ENCODE measurements around the gene THRB.

Gene THRB

GRCh38 chr3:24258727-24259600 lies 235.7 kb downstream of the THRB start:
- Histone ChIP-seq H3K27ac (peak overlapping the region in 2 of 21 experiments; percentile 7 to 31), H3K4me3 (no peak overlapping the region)

DNA sequence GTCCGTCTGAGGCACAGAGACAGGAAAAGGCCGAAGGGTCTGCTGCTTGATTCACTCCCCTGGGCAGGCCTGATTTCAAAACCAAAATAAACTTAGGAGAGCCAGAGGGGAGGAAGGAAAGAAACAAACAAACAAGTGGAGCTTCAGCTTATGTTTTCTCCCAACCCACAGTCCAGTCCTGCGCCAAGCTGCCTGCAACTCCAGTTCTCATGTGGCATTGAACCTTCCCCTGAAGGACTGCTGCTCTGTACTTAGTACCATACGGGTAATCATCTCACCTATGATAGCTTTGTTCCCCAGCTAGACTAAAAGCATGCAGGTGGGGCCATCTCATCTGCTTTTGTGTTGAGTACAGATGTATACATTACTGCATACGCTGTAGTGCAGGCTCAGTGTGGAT lies 236.4 kb downstream of the THRB start:
- Histone ChIP-seq H3K27ac (peak overlapping the region in 1 of 21 experiments; percentile 2), H3K4me3 (no peak overlapping the region)

DNA sequence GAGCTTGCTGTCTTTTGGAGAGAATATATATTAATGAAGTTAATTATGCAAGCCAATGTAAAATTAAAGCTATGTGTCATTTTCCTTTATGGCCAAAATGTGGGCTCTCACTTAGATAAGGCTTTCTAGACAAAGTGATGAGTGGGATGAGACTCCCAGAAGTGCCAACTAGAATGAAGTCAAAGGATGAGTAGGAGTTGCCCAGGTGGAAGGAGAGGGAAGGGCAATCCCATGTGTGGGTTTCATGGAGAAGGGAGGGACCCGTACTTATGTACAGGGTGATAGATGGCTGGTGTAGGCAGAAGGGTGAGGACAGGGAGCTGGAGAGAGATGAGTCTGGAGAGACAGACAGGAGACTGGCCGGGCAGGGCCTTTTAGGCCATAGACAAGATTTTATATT lies 239.2 kb downstream of the THRB start:
- no peak overlapping the region for H3K27ac ChIP-seq
- H3K4me3 ChIP-seq: no peak overlapping the region

DNA sequence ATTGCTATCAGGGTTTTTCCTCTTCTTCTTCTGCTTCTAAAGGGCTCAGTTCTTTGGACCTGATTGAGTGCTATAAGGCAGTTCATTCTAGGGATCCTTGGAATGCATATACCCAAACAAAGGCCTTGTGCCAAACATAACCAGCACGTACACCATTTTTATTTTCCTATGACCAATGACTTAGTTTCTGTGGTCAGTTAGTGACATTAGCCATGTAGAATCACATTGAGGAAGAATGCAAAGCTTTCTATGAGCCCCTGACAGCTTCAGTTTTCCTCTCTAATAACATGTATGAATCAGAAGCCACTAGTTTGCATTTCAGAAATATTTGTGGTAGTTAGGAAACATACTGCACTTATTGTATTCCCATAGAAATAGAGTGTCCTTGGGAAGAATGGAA lies 240.0 kb downstream of the THRB start:
- no peak overlapping the region for H3K27ac ChIP-seq
- no peak overlapping the region for H3K4me3 ChIP-seq

DNA sequence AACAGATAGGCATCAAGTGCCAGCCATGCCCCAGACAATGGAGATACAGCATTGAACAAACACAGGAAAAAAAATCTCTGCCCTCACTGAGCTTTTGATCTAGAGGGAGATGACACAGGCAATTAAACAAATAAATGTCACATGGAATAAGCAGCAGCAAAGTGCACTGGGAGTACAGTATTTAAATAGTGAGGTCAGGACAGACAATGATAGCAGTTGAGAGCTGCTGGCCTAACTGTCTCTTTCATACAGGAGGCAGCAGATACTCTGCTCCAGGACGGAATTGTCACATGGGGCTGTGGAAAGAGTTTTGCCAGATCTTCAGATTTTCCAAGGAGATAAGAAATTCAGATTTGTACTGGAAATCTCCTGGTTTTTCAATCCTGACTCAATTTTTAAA lies 241.3 kb downstream of the THRB start:
- Histone ChIP-seq H3K27ac (no peak overlapping the region), H3K4me3 (no peak overlapping the region)

GRCh38 chr3:24249523-24249922 lies 245.1 kb downstream of the THRB start:
- no peak overlapping the region for H3K27ac ChIP-seq
- H3K4me3 ChIP-seq: no peak overlapping the region

GRCh38 chr3:24245056-24245455 lies 249.6 kb downstream of the THRB start:
- no peak overlapping the region for H3K4me3 ChIP-seq
- H3K27ac ChIP-seq: no peak overlapping the region

DNA sequence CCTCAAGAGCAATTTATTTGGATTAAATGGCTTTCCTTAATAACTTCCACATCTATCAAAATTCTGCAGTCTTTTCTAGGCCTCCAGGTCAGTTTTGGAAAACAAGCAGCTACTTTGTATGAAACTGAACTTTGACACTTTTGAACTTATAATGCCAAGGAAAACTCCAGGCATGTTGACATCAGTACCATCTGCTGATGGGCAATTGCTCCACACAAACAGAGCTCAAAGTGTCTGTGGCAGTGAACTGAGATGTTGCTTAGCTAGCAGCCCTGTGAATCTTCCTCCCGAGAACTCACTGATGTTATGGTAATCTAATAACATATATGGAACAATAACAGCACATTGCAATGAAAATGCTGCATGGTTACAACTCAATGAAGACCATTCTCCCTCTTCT lies 250.2 kb downstream of the THRB start:
- H3K27ac ChIP-seq: no peak overlapping the region
- no peak overlapping the region for H3K4me3 ChIP-seq

DNA sequence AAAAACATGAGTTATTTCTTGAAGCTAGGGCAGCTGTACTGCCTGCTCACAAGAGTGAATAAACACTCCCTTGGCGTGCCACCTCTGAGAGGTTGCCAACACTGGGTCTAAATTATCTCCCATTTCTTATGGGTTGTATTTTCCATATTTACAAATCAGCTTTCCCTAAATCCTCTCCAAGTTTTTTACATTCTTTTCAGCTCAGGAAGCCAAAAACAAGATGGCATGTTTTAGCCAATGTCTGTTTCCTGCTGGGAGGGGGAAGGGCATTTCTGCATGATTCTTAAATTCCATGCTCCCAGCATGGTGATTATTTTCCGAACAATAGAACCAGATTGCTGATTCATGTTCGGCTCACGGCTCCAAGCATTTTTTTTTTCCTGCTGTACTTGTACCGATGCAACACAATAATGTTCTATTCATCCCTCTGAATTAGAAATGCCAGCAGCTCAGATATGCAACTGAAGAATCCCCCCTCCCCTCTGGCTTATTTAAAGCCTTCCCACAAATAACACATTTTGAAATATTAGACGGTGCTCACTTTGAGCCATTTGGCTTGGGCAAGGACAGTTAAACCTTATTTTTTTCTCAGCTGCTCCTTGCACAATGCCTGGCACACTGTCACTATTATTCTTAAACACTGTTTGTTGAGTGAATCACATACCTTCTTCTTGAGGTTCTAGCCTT lies 252.5 kb downstream of the THRB start:
- H3K27ac ChIP-seq: peak overlapping the region in 9 of 21 experiments; percentile 3 to 72 (median 29)
- no peak overlapping the region for H3K4me3 ChIP-seq

DNA sequence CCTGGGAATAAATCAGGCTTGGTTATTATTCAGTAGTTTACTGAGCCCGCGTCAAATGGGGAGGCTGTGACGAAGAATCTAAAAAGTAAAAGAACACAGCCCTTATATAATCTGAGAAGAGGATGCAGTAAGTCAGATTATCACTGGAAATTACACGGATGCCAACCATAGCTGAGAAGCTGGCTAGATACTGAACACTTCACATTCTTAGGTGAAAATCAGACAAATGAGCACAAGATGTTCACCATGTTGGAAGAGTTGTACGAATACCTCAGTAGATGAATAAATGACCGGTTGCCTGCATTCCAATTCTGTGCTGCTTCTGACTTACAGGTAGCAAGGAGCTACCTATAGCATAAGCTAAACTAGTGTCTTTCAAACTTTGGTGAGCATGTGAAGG lies 254.3 kb downstream of the THRB start:
- no peak overlapping the region for H3K4me3 ChIP-seq
- no peak overlapping the region for H3K27ac ChIP-seq

- H3K27ac ChIP-seq: peak overlapping the region in 6 of 21 experiments; percentile 14 to 52 (median 20)
These were observed 256.5 kb downstream of the THRB start for GRCh38 chr3:24237971-24238706.

DNA sequence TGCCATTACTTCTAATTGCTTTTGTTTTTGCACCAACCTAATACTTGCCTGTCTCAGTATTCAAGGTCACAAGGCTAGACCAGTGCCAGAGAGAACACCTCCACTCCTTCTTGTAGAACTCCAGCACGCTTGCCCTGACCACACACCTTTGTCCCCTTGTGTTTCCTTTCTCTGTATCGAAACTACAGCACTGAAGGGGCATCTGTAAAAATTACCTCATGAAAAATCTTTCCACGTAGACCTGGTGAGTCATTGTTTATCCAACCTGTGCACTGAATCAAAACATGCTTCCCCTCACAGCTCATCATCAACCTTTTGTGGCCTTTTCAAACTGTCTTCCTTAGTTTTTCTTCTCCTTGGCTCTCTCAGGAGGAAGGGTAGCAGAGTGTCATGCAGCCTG lies 259.5 kb downstream of the THRB start:
- Histone ChIP-seq H3K27ac (no peak overlapping the region), H3K4me3 (no peak overlapping the region)

More at GRCh38 chr3:24237971-24238706, 256.5 kb downstream of the THRB start:
- H3K4me3 ChIP-seq: no peak overlapping the region

DNA sequence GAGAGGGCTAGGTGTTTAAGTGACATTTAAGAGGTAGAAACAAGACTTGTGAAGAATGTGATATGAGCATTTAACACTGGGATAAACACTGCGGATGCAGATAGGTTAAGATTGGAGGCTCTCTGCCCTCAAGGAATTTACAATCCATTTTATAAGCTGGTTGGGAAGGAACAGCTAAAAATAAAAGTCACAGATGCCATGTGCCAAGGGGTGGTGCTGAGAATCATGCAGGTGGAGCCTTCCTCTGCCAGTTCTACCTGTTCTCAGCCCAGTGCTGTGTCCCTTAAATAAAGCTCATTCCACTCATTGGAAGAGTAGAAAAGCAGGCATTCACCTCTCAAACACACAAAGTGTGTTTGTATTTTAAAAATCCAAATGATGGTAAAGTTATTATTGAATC lies 261.9 kb downstream of the THRB start:
- H3K27ac ChIP-seq: no peak overlapping the region
- H3K4me3 ChIP-seq: no peak overlapping the region

DNA sequence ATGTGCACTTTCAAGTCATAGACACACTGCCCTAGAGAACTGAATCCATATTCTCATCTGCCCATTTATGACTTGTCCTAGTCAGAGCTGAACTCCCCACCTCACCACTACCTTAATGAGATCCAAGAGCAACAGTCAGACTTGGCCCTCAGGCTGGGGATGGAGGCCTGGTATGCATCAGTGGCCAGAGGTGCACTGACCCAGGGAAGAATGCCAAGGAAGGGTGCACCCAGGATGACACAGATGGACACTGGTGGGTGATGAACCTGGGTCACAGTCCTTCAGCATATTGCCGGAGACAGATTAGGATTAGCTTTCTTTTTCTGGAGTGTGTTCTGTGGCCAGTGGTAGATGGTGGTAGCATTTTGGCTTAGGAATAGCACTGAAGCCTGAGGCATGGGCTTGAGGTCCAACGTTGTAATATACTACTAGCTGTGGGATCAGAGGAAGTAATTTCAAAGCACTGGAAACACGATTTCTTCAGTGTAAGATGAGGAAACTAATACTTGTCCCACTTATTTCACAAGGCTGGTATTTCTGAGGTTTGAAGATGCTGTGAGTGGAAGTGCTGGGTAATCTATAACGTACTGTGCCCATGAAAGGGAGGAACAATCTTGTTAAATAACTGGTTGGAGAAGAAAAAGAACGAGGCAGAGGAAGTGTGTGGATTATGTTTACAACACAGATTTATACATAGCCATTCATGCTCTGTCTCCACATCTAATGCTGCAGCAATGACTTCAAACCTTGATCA lies 265.0 kb downstream of the THRB start:
- H3K27ac ChIP-seq: no peak overlapping the region

GRCh38 chr3:24227635-24228034 lies 267.0 kb downstream of the THRB start:
- H3K27ac ChIP-seq: no peak overlapping the region
- no peak overlapping the region for H3K4me3 ChIP-seq

More for the DNA sequence above, 265.0 kb downstream of the THRB start:
- no peak overlapping the region for H3K4me3 ChIP-seq

- Histone ChIP-seq H3K4me3 (no peak overlapping the region), H3K27ac (no peak overlapping the region)
These were observed 268.3 kb downstream of the THRB start for GRCh38 chr3:24226397-24226796.

DNA sequence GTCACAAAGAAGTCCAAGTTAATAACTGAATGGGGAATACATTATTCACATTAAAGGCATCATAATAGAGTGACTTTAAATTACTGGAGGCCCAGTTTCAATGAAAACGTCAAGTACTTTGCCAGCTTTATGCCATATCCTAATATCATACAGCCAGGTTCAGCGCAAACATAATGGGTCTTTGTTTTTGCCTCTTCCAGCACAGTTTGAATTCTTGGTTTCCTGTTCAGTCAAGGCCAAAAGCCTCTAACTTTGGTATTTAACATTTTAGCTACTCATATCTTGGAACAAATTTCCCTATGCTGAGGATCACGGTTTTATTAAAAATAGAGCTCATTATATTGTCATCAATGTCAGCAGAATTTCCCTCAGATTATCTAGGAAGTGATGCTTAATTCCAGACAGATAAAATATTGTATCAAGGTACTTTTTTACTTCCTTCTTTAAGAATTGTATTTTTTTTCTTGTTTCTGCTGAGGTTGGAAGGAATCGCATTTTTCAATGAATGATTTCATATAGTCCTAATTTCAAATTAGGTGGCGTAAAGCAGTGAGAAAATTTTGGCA lies 269.2 kb downstream of the THRB start:
- peak overlapping the region in 1 of 21 experiments; percentile 54 for H3K27ac ChIP-seq
- H3K4me3 ChIP-seq: no peak overlapping the region

GRCh38 chr3:24224666-24225384 lies 269.8 kb downstream of the THRB start:
- Histone ChIP-seq H3K27ac (peak overlapping the region in 1 of 21 experiments; percentile 54), H3K4me3 (no peak overlapping the region)
